K562 (cell line): ENCODE measurements around the gene DHX35. TPM values are rescaled to one million over a fixed set of nuclear protein-coding genes. Genes with fewer than 3 reads are reported as not detected.

ENCODE experiments used
- ATAC-seq: fragments of 200-7000 bp; cut with Tn5 transposase; 3 replicates; pipeline ENCODE4 v1.9.1; 2020; ENCODE audit warnings: moderate library complexity
- BruUV-seq: library from RNA; stranded (reverse); fragments of 400-500 nt; replicated peaks from 2 replicates; lab custom pipeline; 2021; lab: Mats Ljungman, UMichigan
- CTCF ChIA-PET: fragments of 300-600 bp; formaldehyde crosslinking; extraction: SDS; loops from one replicate; lab custom pipeline; 2021; ENCODE audit warnings: low intra/inter-chr PET ratio; lab: Yijun Ruan, JAX
- POLR2A ChIA-PET: fragments of 300-600, 350-650 bp; sonication (Branson Sonifier 250); formaldehyde crosslinking; extraction: SDS; loops from one replicate; lab custom pipeline; 2021; ENCODE audit warnings: antibody characterized with exemption, inconsistent platforms; lab: Yijun Ruan, JAX
- DNase-seq, 4 experiments: peaks; one replicate each; pipeline versions ENCODE4 v3.0.0 to v3.0.0-alpha.2; 2011 to 2018; ENCODE audit warnings: low spot score in 3 of 4, mixed read lengths in 3 of 4; ENCODE audit errors: extremely low read depth in 1 of 4
- FAIRE-seq: peaks from 2 replicates; lab custom pipeline; 2011; peaks lifted over from hg19 to GRCh38; lab: Jason Lieb, UNC
- H2AFZ ChIP-seq: 2 replicates; pipeline ENCODE4 v1.6.0; 2011; ENCODE audit warnings: low read depth, low read length, control low read depth, inconsistent platforms
- H3K27ac ChIP-seq: fragments of 200-600 bp; 3 replicates; pipeline ENCODE4 v1.8.0; 2011; ENCODE audit warnings: low read depth, mild to moderate bottlenecking, control low read depth, inconsistent platforms, low read length, moderate library complexity, mixed read lengths; ENCODE audit errors: extremely low read depth
- H3K27me3 ChIP-seq, 2 experiments: fragments of 300-600 bp in 1 of 2; 2 replicates in 1 of 2; 3 replicates in 1 of 2; pipeline versions ENCODE4 v1.6.0 to v1.8.0; 2011; ENCODE audit warnings: inconsistent platforms in 2 of 2, low read length in 2 of 2, mild to moderate bottlenecking in 1 of 2, mixed read lengths in 1 of 2, moderate library complexity in 1 of 2; ENCODE audit not compliant: control insufficient read depth in 2 of 2, insufficient read depth in 2 of 2
- H3K36me3 ChIP-seq: fragments of 300-600 bp; 3 replicates; pipeline ENCODE4 v1.8.0; 2011; ENCODE audit warnings: mild to moderate bottlenecking, low read length, inconsistent platforms; ENCODE audit not compliant: control insufficient read depth, insufficient read depth
- H3K4me1 ChIP-seq, 2 experiments: fragments of 200-600 bp in 1 of 2; replicated peaks in 1 of 2; 2 replicates in 1 of 2; 3 replicates in 1 of 2; pipeline versions ENCODE4 v1.5.1 to v1.8.0; 2011; ENCODE audit warnings: inconsistent platforms in 2 of 2, low read length in 2 of 2, mild to moderate bottlenecking in 1 of 2, mixed read lengths in 1 of 2, moderate library complexity in 1 of 2; ENCODE audit not compliant: control insufficient read depth in 2 of 2, insufficient read depth in 2 of 2
- H3K4me2 ChIP-seq: 2 replicates; pipeline ENCODE4 v1.6.1; 2011; ENCODE audit warnings: low read length, control low read depth, inconsistent platforms, mixed read lengths; ENCODE audit not compliant: insufficient read depth
- H3K4me3 ChIP-seq: fragments of 200-600 bp; sonication (generic), shearing (Covaris generic); 2 replicates; pipeline ENCODE4 v1.5.1; 2016; ENCODE audit warnings: control low read depth, inconsistent platforms
- H3K79me2 ChIP-seq: fragments of 200-600 bp; 3 replicates; pipeline ENCODE4 v1.8.0; 2011; ENCODE audit warnings: low read length, inconsistent platforms; ENCODE audit not compliant: control insufficient read depth, insufficient read depth
- H3K9ac ChIP-seq, 2 experiments: 2 replicates each; pipeline versions ENCODE4 v1.6.0 to v1.6.1; 2011; ENCODE audit warnings: low read depth in 2 of 2, low read length in 2 of 2, control low read depth in 1 of 2, inconsistent platforms in 1 of 2, mild to moderate bottlenecking in 1 of 2, mixed read lengths in 1 of 2; ENCODE audit not compliant: insufficient read depth in 1 of 2
- H3K9me1 ChIP-seq: one replicate; pipeline ENCODE4 v1.6.0; 2011; ENCODE audit warnings: inconsistent platforms, mild to moderate bottlenecking, low read length, moderate library complexity; ENCODE audit not compliant: control insufficient read depth, insufficient read depth
- H3K9me3 ChIP-seq: replicated peaks from 2 replicates; pipeline ENCODE4 v1.5.1; 2011; ENCODE audit warnings: low read depth, low read length, inconsistent platforms; ENCODE audit not compliant: control insufficient read depth, insufficient read depth
- H4K20me1 ChIP-seq: replicated peaks from 2 replicates; pipeline ENCODE4 v1.6.1; 2011; ENCODE audit warnings: low read length, inconsistent platforms, mixed read lengths; ENCODE audit not compliant: control insufficient read depth, insufficient read depth
- BRD9 ChIP-seq: fragments of 450-650 bp; IDR thresholded peaks from 2 replicates; pipeline ENCODE4 v1.6.1; 2018; ENCODE audit warnings: low read depth; ENCODE audit not compliant: partially characterized antibody
- HLTF ChIP-seq: fragments of 450-650 bp; IDR thresholded peaks from 2 replicates; pipeline ENCODE4 v1.6.1; 2016
- PBX2 ChIP-seq, 2 experiments: IDR thresholded peaks in 1 of 2; conservative IDR thresholded peaks in 1 of 2; 2 replicates each; pipeline ENCODE4 v1.6.1; 2016; ENCODE audit warnings: low read depth in 2 of 2, mild to moderate bottlenecking in 1 of 2, missing compliant biosample characterization in 1 of 2, missing genetic modification characterization in 1 of 2, moderate library complexity in 1 of 2
- RBM39 ChIP-seq: fragments of 200-400 bp; formaldehyde crosslinking; optimal IDR thresholded peaks from 2 replicates; pipeline ENCODE3; 2018; ENCODE audit warnings: low read depth, low read length
- STAT5B ChIP-seq: fragments of 250-450 bp; sonication (Bioruptor Pico); IDR thresholded peaks from 2 replicates; pipeline ENCODE4 v1.8.0; 2021; ENCODE audit warnings: mild to moderate bottlenecking, inconsistent platforms
- WGBS: fragments of 100-300 bp; shearing (Covaris generic); methylation state at CpG from one replicate; pipeline ENCODE4 v1.1.6; 2016; ENCODE audit warnings: low coverage, mixed read lengths; ENCODE audit not compliant: insufficient coverage; ENCODE audit errors: missing lambda C conversion rate; 5-methylcytosine and 5-hydroxymethylcytosine counted together
- in situ Hi-C: fragments of 300-500 bp; cut with MboI; formaldehyde crosslinking; loops from 4 replicates; pipeline ENCODE4 v1.15.0; 2018; ENCODE audit warnings: inconsistent platforms, mixed read lengths
- intact Hi-C: fragments of 100-400 bp; cut with micrococcal nuclease; formaldehyde crosslinking; loops from 2 replicates; pipeline ENCODE4 v1.14.2; 2022
- polyA plus RNA-seq, 8 experiments: library from polyadenylated mRNA; depleted of rRNA in 4 of 8; stranded (reverse) in 5 of 8; unstranded in 3 of 8; fragments of >200 nt; fragmentation: Nextera tagmentation in 2 of 8; fragmentation: Illumina TruSeq in 1 of 8; extraction: Ambion mirVana in 2 of 8; extraction: Trizol in 1 of 8; gene quantifications; 2 replicates each; pipeline versions ENCODE4 v1.2.1 to v1.2.3, GENCODE V29; 2011 to 2014; ENCODE audit warnings: inconsistent platforms in 1 of 8, missing spikeins in 1 of 8
- total RNA-seq, 7 experiments: library from RNA; depleted of rRNA in 6 of 7; stranded (reverse); fragments of >200 nt in 6 of 7; fragmentation: Illumina TruSeq in 2 of 7; extraction: Trizol in 2 of 7; gene quantifications; 2 replicates each; pipeline versions ENCODE4 v1.2.1 to v1.2.3, GENCODE V29; 2011 to 2021; ENCODE audit warnings: low replicate concordance in 1 of 7

DHX35 gene
- total and polyA plus RNA-seq, 9 of the 15 experiments (the other 6 are each of a cell fraction or from before 2014, with no cell fraction given): 6.5 to 25.6 (median 16.9) TPM

GRCh38 chr20:39032997-39033396, 70.9 kb downstream of the DHX35 start:
- WGBS: 93% methylated on average over 3 of the region's 3 CpGs
- Histone ChIP-seq H3K4me1 (no peaks in the 10 kb centered on the region; a peak in 1 of 5 replicates), H4K20me1 (no peaks in the 10 kb centered on the region), H3K27ac (no peak overlapping the region), H2AFZ (no peak overlapping the region), H3K9me1 (no peaks in the 10 kb centered on the region), H3K27me3 (no peaks in the 10 kb centered on the region), H3K4me2 (no peak overlapping the region), H3K9me3 (no peaks in the 10 kb centered on the region), H3K79me2 (no peaks in the 10 kb centered on the region), H3K4me3 (no peak overlapping the region), H3K36me3 (peaks cover 75% of the 10 kb centered on the region), H3K9ac (no peak overlapping the region)
- POLR2A ChIA-PET: no interaction called here
- DNase-seq (no peak), ATAC-seq (no peak), FAIRE-seq (no peak)
- intact Hi-C loops (no loop called here), in situ Hi-C loops (no loop called here)
- TF ChIP-seq HLTF: no peak
- no peak for TF ChIP-seq BRD9
- no peak for TF ChIP-seq PBX2 (CRISPR knock-in tag; IDR thresholded peaks at IDR 0.05; ENCODE audit: low read depth)
- TF ChIP-seq PBX2 (tag; conservative IDR thresholded peaks at IDR 0.05; ENCODE audit: low read depth): no peak
- TF ChIP-seq RBM39: no peak
- no peak for TF ChIP-seq STAT5B (CRISPR knock-in tag)
- BruUV-seq: no TSS peak
- CTCF ChIA-PET: no interaction called here
